NCI-H2196 (cell line): ENCODE results near the gene THAP4.

Experiments
- DNase-seq: peaks from one replicate; lab custom pipeline; 2025; ENCODE audit not compliant: unreplicated experiment; lab: John Stamatoyannopoulos, UW

THAP4 gene

DNA sequence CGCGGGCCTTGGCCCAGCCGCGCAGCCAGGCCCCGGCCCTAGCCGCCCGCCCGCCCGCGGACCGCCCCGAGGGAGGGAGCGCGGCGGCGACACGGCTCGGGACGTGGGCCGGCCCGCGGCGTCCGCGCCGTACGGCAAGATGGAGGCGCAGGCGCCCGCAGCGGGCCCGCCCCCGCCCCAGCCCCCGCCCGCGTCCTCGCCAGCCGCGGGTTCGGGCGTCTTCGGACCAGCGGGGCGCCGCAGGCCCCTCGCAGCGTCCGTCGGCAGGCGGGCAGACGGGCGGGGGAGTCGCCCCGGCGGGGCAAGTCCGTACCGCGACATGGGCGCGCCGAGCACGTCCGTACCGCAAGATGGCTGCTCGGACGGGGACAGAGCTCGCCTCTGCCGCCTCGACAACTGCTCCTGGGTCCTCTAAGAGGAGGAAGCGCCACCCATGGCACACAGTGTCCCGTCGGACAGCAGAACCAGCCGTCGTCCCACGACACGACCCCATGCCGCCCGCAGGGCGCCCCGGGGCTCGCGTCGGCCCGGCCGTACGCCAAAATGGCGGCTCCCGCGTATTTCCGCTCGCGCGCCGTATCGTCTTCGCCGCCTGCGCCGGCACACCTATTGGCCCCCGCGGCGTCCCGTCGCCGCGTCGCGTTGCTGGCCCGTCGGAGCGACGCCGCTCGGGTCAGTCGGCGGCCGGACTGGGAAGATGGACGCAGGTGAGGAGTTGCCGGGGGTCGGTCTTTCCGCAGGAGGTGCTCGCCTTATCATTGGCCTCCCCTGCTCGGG lies at the start of gene THAP4, which contains the start of gene ATG4B:
Gene THAP4 (minus strand): TSS at position 141 of the 777 bp plus-strand sequence. CDS start 141 bp downstream, outside the sequence.
Gene ATG4B (plus strand): TSS at position 676 of the 777 bp plus-strand sequence. CDS start 22 bp downstream, at position 698.
- peak; percentile 93 for DNase-seq

- DNase-seq: no peak
Measured at GRCh38 chr2:241686324-241686649, 49.3 kb upstream of the THAP4 start.

DNA sequence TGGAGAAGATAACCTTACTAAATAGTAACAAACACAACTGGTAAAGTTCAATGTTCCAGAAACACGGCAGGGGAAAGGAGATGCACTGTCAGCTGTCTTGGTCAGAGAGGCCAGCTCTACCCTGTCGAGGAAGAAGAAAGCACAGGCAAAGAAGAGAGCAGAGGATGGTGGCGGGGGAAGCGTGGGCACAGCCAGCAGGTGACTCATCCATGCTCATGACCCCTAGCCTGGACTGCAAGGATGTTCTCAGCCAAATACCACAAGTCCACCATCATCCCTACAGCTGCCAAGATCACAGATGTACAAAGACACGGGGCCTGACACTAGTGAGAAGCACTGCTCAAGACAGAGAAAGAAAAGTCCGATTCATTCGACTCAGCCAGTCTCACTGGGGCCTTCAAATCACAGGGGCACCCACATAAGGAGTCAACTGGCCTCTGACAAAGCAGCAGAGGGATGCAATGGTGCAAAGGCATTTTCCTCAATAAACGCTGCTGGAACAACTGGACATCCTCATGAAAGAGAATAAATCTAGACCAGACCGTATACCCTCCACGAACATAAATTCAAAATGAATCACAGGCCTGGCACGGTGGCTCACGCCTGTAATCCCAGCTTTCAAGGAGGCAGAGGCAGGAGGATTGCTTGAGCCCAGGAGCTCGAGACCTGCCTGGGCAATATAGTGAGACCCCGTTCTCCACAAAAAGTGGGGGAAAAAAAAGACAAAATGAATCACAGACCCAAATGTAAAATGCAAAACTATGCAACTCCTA lies 44.1 kb upstream of the THAP4 start:
- DNase-seq: no peak

DNA sequence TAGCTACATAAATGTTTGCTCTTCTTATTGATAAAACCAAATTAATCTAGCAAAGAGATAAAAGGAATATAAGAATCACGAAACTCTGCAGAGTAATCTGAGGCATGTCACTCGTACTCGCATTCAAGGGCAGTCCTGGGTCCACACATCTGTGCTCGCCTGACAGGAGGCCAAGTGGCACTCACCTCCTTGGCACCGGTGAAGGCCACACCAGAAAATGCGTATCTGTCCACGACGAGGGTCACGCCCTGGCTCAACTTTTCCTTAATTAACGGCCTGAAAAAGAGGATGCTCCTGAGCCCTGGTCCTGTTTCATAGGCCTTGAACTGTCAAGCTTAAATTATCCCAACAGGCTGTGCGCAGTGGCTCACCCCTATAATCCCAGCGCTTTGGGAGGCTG lies 43.1 kb upstream of the THAP4 start:
- DNase-seq: no peak

GRCh38 chr2:241678784-241679540 lies 42.0 kb upstream of the THAP4 start:
- DNase-seq: no peak

DNA sequence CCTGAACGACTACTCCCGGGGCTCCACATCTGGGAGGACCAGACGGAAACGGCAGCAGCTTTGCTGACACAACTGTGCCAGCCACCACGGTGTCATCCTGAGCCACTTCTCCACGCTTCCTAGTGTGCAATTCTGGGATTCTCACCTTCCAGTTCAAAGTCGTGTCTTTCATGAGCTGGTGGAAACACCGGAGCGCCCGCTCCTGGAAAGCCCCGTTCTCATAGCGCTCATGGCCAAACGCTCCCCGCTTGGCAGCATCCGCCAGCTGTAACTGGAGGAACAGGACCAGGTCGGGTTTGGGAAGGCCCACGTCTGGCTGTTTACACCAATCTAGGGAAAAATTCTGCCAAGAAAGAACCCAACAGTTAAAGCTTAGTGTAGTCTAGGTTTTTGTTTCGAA lies 41.3 kb upstream of the THAP4 start:
- no peak for DNase-seq

DNA sequence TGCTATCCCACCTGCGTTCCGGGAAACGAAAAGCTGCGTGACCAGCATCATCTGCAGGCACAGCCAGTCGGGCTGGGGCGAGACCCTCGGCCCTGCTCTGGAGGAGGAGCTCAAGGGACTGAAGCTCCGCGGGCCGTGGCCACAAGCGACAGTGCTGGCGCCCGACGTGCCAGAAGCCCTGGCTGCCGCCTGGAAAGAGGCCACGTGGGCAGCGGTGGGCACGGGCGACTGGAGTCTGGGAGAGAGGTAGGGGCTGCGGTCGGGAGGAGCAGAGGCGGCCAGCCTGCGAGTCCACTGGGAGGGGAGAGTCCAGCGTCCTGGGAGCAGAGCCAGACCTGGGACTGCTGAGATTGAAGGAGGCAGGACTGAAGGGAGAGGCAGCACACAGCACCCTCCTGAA lies 40.4 kb upstream of the THAP4 start:
- no peak for DNase-seq

DNA sequence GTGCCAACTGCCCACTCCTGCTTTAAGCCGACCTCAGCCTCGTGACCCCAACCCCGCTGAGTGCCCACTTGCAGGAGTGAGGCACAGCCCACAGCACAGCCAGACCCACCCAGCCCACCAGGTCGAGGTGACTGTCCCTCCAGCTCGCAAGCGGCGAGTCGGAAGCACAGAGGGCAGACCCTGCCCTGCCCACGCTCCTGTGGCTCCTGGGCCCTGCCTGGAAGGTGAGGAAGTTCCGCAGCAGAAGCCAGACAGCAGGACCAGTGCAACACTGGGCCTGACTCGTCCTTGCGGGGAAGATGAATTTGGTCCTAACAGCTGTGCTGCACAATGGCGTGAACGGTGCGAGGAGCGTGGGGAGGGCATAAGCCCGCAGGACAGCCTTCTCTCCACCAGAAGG lies 39.7 kb upstream of the THAP4 start:
- DNase-seq: no peak

DNA sequence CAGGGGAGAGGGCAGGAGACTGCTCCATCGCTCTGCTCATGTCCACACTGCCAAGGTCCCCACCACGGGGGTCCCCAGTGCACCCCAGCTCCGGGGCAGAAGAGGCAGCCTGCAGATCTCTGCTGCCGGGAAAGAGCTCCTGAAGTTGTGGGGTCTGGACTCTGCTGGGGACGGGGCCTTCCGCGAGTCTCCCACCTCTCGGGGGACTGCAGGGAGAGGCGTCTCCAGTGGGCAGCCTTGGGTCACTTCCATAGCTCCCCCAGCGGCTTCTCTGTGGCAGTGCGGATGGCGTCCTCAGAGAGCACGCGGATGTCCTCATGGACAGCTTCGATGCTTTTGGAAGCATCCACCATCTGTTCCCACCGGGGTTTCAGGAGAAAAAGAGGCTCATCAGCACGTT lies 38.9 kb upstream of the THAP4 start:
- DNase-seq: no peak

DNA sequence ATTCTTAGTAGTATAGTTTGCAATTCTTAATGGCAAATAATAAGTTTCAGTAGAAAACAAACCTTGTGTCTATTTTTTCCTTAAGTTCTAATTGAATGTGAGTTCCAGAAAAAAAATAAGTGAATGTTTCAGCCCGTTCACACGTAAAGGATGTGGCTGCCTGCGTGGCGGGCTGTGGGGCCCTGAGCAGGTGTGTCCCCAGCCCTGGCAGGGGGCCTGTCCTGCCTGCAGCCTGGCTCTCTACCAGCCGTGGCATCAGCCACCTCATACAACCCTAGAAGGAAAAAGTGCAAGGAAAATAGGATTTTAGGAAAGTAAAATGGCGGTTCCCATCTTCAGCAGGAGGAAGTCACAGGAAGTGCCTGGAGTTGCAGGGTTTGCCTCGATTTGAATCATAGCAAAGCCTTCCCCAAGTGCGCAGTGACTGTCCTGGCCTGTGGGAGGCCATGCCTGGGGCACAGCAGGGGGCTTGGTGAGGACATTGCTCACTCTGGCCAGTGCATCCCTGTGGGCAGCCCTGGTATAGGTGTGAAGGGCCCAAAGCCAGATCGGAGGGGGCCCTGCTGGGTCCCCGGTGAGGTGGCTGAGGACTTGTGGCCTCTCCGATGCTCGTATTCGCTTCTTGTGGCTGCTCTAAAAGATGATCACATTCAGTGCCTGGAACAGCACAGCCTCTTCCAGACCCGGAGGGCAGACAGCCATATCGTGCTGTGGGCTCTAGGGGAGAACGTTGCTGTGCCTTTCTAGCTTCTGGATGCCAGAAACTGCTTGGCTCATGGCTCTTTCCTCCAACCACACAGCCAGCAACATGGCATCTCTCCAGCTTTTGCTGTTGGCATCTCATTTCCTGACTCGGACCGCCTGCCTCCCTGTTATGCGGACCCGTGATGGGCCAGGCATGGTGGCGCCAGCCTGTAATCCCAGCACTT lies 37.1 kb upstream of the THAP4 start:
- no peak for DNase-seq

DNA sequence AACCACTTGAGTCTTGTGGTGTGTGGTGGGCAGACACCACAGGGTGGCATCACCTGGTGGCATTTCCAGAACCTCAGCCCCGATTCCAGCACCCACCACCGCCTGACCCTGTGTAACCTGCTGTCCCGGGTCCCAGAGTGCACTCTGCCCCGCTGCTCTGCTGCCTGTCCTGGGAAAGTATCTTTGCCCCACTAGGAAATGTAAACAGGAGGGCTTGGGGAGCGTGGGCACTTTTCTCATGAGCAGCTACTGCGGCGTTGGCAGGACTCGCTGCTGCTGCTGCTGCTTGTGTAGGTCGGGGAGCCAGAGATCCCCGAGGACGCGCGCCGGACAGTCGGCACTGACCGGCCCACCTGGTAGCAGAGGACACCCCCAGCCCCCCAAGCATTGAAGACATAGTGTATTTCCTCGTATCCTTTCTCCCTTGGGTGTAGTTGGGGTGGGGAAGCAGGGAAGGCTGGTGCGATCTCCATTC lies 36.3 kb upstream of the THAP4 start:
- DNase-seq: no peak

GRCh38 chr2:241672243-241673188 lies 35.6 kb upstream of the THAP4 start:
- DNase-seq: no peak

- DNase-seq: no peak
Measured at GRCh38 chr2:241671457-241672240, 34.7 kb upstream of the THAP4 start.

GRCh38 chr2:241670333-241671110 lies 33.6 kb upstream of the THAP4 start:
- no peak for DNase-seq

DNA sequence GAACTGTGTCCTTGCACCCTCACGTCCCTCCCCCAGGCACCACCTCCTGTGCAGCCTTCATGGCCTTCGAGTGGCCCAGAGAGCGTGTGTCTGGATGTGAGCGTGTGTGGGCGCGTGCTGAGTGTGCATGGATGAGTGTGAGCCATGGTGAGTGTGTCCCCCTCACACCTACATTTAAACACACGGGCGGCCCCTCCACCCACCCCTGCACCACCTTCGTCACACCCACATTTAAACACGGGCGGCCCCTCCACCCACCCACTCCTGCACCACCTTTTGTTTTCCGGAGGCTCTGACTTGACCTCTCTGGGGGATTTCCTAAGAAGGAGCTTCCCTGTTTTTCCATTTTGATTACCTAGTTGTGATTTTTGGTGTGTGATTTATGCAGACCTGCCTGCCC lies 31.9 kb upstream of the THAP4 start:
- DNase-seq: no peak

- no peak for DNase-seq
Measured at GRCh38 chr2:241668354-241668753, 31.4 kb upstream of the THAP4 start.

GRCh38 chr2:241666627-241667400 lies 29.9 kb upstream of the THAP4 start:
- no peak for DNase-seq
